NCI-H1105 (cell line): ENCODE measurements around the gene HSD17B2.

Source experiments
- DNase-seq: peaks from one replicate; lab custom pipeline; 2025; lab: John Stamatoyannopoulos, UW

Gene HSD17B2

GRCh38 chr16:82019535-82019934 is 15.5 kb upstream of the HSD17B2 start:
- DNase-seq = no peak

GRCh38 chr16:82020051-82020450 is 15.0 kb upstream of the HSD17B2 start:
- no peak for DNase-seq

- no peak for DNase-seq
These were observed 11.8 kb upstream of the HSD17B2 start for GRCh38 chr16:82023206-82023605.

- DNase-seq = no peak
These were observed 10.7 kb upstream of the HSD17B2 start for GRCh38 chr16:82024316-82024715.

GRCh38 chr16:82024883-82025282 is 10.2 kb upstream of the HSD17B2 start:
- no peak for DNase-seq

GRCh38 chr16:82027629-82028064 is 7.4 kb upstream of the HSD17B2 start:
- DNase-seq = no peak

- DNase-seq = no peak
These were observed 3.7 kb upstream of the HSD17B2 start for GRCh38 chr16:82031116-82032084.

GRCh38 chr16:82033006-82033405 is 2.0 kb upstream of the HSD17B2 start:
- no peak for DNase-seq

GRCh38 chr16:82033683-82034300 is 1.3 kb upstream of the HSD17B2 start:
- DNase-seq = no peak

GRCh38 chr16:82037251-82037650 is 2.2 kb downstream of the HSD17B2 start:
- no peak for DNase-seq

GRCh38 chr16:82037666-82038065 is 2.6 kb downstream of the HSD17B2 start:
- no peak for DNase-seq

- DNase-seq = no peak
These were observed 5.2 kb downstream of the HSD17B2 start for GRCh38 chr16:82040296-82040695.

- DNase-seq = no peak
These were observed 6.5 kb downstream of the HSD17B2 start for GRCh38 chr16:82041542-82041941.

GRCh38 chr16:82042144-82042543 is 7.1 kb downstream of the HSD17B2 start:
- no peak for DNase-seq

- no peak for DNase-seq
These were observed 7.8 kb downstream of the HSD17B2 start for GRCh38 chr16:82042846-82043245.

GRCh38 chr16:82043680-82044584 is 8.9 kb downstream of the HSD17B2 start:
- DNase-seq = no peak

- no peak for DNase-seq
These were observed 9.5 kb downstream of the HSD17B2 start for GRCh38 chr16:82044585-82044911.

- no peak for DNase-seq
These were observed 10.4 kb downstream of the HSD17B2 start for GRCh38 chr16:82045465-82045864.

- no peak for DNase-seq
These were observed 11.5 kb downstream of the HSD17B2 start for GRCh38 chr16:82046541-82046940.

- DNase-seq = no peak
These were observed 11.9 kb downstream of the HSD17B2 start for GRCh38 chr16:82046941-82047340.

GRCh38 chr16:82047374-82047773 is 12.3 kb downstream of the HSD17B2 start:
- DNase-seq = no peak

- DNase-seq = no peak
These were observed 12.7 kb downstream of the HSD17B2 start for GRCh38 chr16:82047787-82048186.
